ENCODE results near the gene QRICH1.

DNA sequence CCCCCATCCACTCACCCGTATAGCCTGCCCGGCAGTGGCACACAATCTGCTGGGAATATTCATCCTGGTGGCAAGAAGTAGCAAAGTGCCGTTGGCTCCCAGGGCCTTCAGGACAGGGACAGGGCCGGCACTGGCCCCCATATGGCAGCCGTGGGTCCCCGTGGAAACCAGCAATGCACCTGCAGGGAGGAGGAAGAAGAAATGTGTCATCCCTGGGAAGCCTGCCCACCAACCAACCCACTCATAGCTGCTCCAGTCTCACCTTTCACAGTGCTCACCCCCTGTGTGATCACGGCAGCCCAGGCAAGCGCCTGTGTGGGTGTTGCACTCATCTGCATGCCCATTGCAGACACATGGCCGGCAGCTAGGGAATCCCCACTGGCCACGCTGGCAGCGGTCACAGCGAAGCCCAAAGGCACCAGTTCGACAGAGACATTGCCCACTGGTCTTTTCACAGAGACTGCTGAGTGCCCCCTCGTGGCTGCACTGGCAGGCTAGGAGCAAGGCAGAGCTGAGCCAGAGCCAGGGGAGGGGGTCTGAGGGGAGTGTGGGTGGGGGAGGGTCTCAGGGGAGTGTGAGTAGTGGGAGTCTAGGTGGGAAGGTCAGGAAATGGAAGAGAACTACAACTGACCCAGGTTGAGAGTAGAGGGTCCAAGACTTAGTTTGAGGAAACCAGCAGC, 31.3 kb upstream of the QRICH1 start:
- no peak for TF ChIP-seq EZH2 (IDR thresholded peaks at IDR 0.05)
- TF ChIP-seq POLR2AphosphoS5 (IDR thresholded peaks at IDR 0.05; ENCODE audit: borderline replicate concordance, low read depth, low read length), result no peak
- no peak for TF ChIP-seq FOXP2 (optimal IDR thresholded peaks at IDR 0.05; ENCODE audit: control extremely low read depth, extremely low read length, insufficient read depth)

All from SK-N-MC (cell line).